Glutamatergic neuron (in vitro differentiated cells): ENCODE results near the gene GPRC5D. TPM values are rescaled to one million over a fixed set of nuclear protein-coding genes. Genes with fewer than 3 reads are reported as not detected.

Experiments
- DNase-seq: peaks from one replicate; pipeline ENCODE4 v3.0.0; 2022
- H3K27ac Mint-ChIP-seq: one replicate; pipeline ENCODE4 v1.8.0; 2020; ENCODE audit warnings: mild to moderate bottlenecking, mixed read lengths, inconsistent platforms; ENCODE audit not compliant: unreplicated experiment
- H3K27me3 Mint-ChIP-seq: one replicate; pipeline ENCODE4 v1.8.0; 2020; ENCODE audit warnings: mild to moderate bottlenecking, moderate library complexity, mixed read lengths, inconsistent platforms; ENCODE audit not compliant: unreplicated experiment
- H3K36me3 Mint-ChIP-seq: one replicate; pipeline ENCODE4 v1.8.0; 2020; ENCODE audit warnings: mild to moderate bottlenecking, mixed read lengths, inconsistent platforms; ENCODE audit not compliant: unreplicated experiment
- H3K4me1 Mint-ChIP-seq: one replicate; pipeline ENCODE4 v1.8.0; 2020; ENCODE audit warnings: mild to moderate bottlenecking, low read depth, mixed read lengths, inconsistent platforms; ENCODE audit not compliant: unreplicated experiment
- H3K4me3 Mint-ChIP-seq: one replicate; pipeline ENCODE4 v1.8.0; 2020; ENCODE audit warnings: mild to moderate bottlenecking, mixed read lengths, inconsistent platforms; ENCODE audit not compliant: unreplicated experiment
- H3K9me3 Mint-ChIP-seq: one replicate; pipeline ENCODE4 v1.8.0; 2020; ENCODE audit warnings: mild to moderate bottlenecking, moderate library complexity, mixed read lengths, inconsistent platforms; ENCODE audit not compliant: unreplicated experiment
- CTCF ChIP-seq: fragments of 200-600 bp; sonication (generic); IDR thresholded peaks from one replicate; pipeline ENCODE4 v1.5.0; 2021; ENCODE audit not compliant: partially characterized antibody, unreplicated experiment
- total RNA-seq: library from RNA; stranded (reverse); fragmentation: NEBNext Ultra II Directional; extraction: Animal tissue kit (Norgen Biotek cat#: 25700); gene quantifications from one replicate; pipeline ENCODE4 v1.2.1, GENCODE V29; 2021; ENCODE audit not compliant: unreplicated experiment

The GPRC5D gene
- total RNA-seq, 1 donor from 2014 or later, result not detected

GRCh38 chr12:12946686-12947355 is 5.1 kb downstream of the GPRC5D start:
- Mint-ChIP-seq H3K4me3 (no peak overlapping the region), H3K9me3 (peaks cover 5% of the 10 kb centered on the region), H3K27ac (no peak overlapping the region), H3K27me3 (peaks cover 5% of the 10 kb centered on the region), H3K36me3 (peaks cover 5% of the 10 kb centered on the region), H3K4me1 (no peaks in the 10 kb centered on the region)
- DNase-seq, result no peak
- no peak for TF ChIP-seq CTCF

GRCh38 chr12:12945591-12945990 is 6.4 kb downstream of the GPRC5D start:
- H3K9me3 Mint-ChIP-seq, result peaks cover 5% of the 10 kb centered on the region
- H3K36me3 Mint-ChIP-seq, result peaks cover 5% of the 10 kb centered on the region
- no peaks in the 10 kb centered on the region for H3K4me1 Mint-ChIP-seq
- peaks cover 5% of the 10 kb centered on the region for H3K27me3 Mint-ChIP-seq
- no peak overlapping the region for H3K4me3 Mint-ChIP-seq
- H3K27ac Mint-ChIP-seq, result no peak overlapping the region
- no peak for TF ChIP-seq CTCF
- DNase-seq, result no peak

- no peak for TF ChIP-seq CTCF
- peaks cover 2% of the 10 kb centered on the region for H3K9me3 Mint-ChIP-seq
- H3K36me3 Mint-ChIP-seq, result no peaks in the 10 kb centered on the region
- H3K27me3 Mint-ChIP-seq, result peaks cover 5% of the 10 kb centered on the region
- DNase-seq, result no peak
- H3K27ac Mint-ChIP-seq, result no peak overlapping the region
- no peak overlapping the region for H3K4me3 Mint-ChIP-seq
- no peaks in the 10 kb centered on the region for H3K4me1 Mint-ChIP-seq
Observed at GRCh38 chr12:12943586-12944260, 8.2 kb downstream of the GPRC5D start.

GRCh38 chr12:12941450-12942350 is 10.3 kb downstream of the GPRC5D start:
- no peak overlapping the region for H3K4me3 Mint-ChIP-seq
- TF ChIP-seq CTCF, result no peak
- H3K27me3 Mint-ChIP-seq, result peaks cover 5% of the 10 kb centered on the region
- H3K4me1 Mint-ChIP-seq, result no peaks in the 10 kb centered on the region
- peaks cover 2% of the 10 kb centered on the region for H3K9me3 Mint-ChIP-seq
- H3K27ac Mint-ChIP-seq, result no peak overlapping the region
- no peak for DNase-seq
- H3K36me3 Mint-ChIP-seq, result no peaks in the 10 kb centered on the region
